GM13977 (cell line): ENCODE data around the gene DNAJC27.

Source experiments
- DNase-seq: peaks from one replicate; pipeline ENCODE4 v3.0.0; 2012; ENCODE audit warnings: low spot score
- in situ Hi-C: fragments of 300-500 bp; cut with MboI; formaldehyde crosslinking; loops from one replicate; pipeline ENCODE4 v1.12.0; 2022; ENCODE audit warnings: low sequenced_read_pairs, low pct_unique_long_range_greater_than_20kb, mixed read lengths, inconsistent platforms; ENCODE audit not compliant: unreplicated experiment
- TF ChIP-seq, protein P1 (sequence below): IDR thresholded peaks from 2 replicates; pipeline ENCODE4 v1.5.1; 2012; ENCODE audit warnings: mild to moderate bottlenecking, control low read depth; ENCODE audit not compliant: insufficient read depth; ENCODE audit errors: extremely low read depth, missing control alignments

DNAJC27 gene

GRCh38 chr2:24984912-24985311, 13.2 kb upstream of the DNAJC27 start:
- in situ Hi-C loops: no loop called here
- TF ChIP-seq, protein P1, sequence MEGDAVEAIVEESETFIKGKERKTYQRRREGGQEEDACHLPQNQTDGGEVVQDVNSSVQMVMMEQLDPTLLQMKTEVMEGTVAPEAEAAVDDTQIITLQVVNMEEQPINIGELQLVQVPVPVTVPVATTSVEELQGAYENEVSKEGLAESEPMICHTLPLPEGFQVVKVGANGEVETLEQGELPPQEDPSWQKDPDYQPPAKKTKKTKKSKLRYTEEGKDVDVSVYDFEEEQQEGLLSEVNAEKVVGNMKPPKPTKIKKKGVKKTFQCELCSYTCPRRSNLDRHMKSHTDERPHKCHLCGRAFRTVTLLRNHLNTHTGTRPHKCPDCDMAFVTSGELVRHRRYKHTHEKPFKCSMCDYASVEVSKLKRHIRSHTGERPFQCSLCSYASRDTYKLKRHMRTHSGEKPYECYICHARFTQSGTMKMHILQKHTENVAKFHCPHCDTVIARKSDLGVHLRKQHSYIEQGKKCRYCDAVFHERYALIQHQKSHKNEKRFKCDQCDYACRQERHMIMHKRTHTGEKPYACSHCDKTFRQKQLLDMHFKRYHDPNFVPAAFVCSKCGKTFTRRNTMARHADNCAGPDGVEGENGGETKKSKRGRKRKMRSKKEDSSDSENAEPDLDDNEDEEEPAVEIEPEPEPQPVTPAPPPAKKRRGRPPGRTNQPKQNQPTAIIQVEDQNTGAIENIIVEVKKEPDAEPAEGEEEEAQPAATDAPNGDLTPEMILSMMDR: no peak
- DNase-seq: no peak

- TF ChIP-seq, protein P1: no peak
- in situ Hi-C loops: no loop called here
These were observed 9.8 kb upstream of the DNAJC27 start for GRCh38 chr2:24981411-24982136.

GRCh38 chr2:24978661-24979060, 6.9 kb upstream of the DNAJC27 start:
- TF ChIP-seq, protein P1: no peak

More at GRCh38 chr2:24981411-24982136, 9.8 kb upstream of the DNAJC27 start:
- DNase-seq: no peak

GRCh38 chr2:24977631-24978030, 5.9 kb upstream of the DNAJC27 start:
- no peak for DNase-seq
- TF ChIP-seq, protein P1: no peak
- in situ Hi-C loops: loop anchor here (5.0 kb wide), 1 partner anchor 155 kb away; no protein-coding TSS in a partner anchor

More at GRCh38 chr2:24978661-24979060, 6.9 kb upstream of the DNAJC27 start:
- in situ Hi-C loops: loop anchor here (5.0 kb wide), 1 partner anchor 154 kb away; no protein-coding TSS in a partner anchor
- no peak for DNase-seq

GRCh38 chr2:24973812-24974211, 2.1 kb upstream of the DNAJC27 start:
- TF ChIP-seq, protein P1: no peak
- no peak for DNase-seq
- in situ Hi-C loops: no loop called here

DNA sequence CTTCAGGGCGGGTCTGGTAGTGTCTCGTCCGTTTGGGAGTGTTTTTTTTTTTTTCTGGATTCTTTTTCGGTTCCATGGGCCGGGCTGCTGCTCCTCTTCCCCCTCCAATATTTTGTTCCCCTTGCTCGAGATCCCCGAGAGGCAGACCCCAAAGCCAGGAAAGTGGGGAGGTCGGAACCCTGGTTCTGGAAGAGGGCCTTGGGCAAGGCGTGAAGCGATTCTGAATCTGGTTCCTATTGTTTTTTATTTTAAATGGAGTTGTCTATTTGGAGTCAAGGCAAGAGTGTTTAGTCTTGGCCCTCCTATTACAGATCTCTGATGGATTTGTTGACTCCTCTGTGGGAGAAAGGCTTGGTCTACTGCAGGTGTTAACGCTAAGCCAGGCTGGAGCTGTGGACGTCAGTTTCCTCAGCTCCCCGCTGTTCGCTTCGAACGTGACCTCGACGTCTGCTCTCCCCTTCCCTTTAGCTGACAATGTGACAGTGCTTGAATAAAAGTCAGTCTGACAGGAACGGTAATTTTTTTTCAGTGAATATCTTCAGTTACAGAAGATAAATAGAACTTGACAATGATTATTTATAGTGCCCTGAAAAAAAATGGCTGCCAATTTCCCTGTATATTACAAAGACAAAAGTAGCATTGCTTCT, 683 bp upstream of the DNAJC27 start:
- peak; percentile 36 for DNase-seq
- in situ Hi-C loops: no loop called here
- TF ChIP-seq, protein P1: no peak

GRCh38 chr2:24971286-24971535, 544 bp downstream of the DNAJC27 start:
- DNase-seq: no peak
- in situ Hi-C loops: no loop called here
- TF ChIP-seq, protein P1: no peak
